BE2C (cell line): ENCODE measurements around the gene RAB23.
A peak's percentile ranks its signal among the peaks of the same experiment; 100 is the strongest.

Experiments used
- DNase-seq: peaks from one replicate; pipeline ENCODE4 v3.0.0-alpha.2; 2020
- H3K27me3 ChIP-seq: fragments of 250-450 bp; sonication (Bioruptor Pico); 2 replicates; pipeline ENCODE4 v1.5.1; 2020; ENCODE audit warnings: mild to moderate bottlenecking
- H3K36me3 ChIP-seq: fragments of 250-450 bp; sonication (Bioruptor Pico); 2 replicates; pipeline ENCODE4 v1.5.1; 2020; ENCODE audit warnings: mild to moderate bottlenecking
- H3K4me1 ChIP-seq: fragments of 250-450 bp; sonication (Bioruptor Pico); 2 replicates; pipeline ENCODE4 v1.5.1; 2020
- H3K4me3 ChIP-seq: 2 replicates; pipeline ENCODE4 v1.5.1; 2011; ENCODE audit warnings: low read depth, low read length
- H3K9me3 ChIP-seq: fragments of 250-450 bp; sonication (Bioruptor Pico); 2 replicates; pipeline ENCODE4 v1.5.1; 2020
- TF ChIP-seq, protein P1 (sequence below): IDR thresholded peaks from 2 replicates; pipeline ENCODE4 v1.5.1; 2012; ENCODE audit warnings: mild to moderate bottlenecking, low read depth, low read length

Gene RAB23

DNA sequence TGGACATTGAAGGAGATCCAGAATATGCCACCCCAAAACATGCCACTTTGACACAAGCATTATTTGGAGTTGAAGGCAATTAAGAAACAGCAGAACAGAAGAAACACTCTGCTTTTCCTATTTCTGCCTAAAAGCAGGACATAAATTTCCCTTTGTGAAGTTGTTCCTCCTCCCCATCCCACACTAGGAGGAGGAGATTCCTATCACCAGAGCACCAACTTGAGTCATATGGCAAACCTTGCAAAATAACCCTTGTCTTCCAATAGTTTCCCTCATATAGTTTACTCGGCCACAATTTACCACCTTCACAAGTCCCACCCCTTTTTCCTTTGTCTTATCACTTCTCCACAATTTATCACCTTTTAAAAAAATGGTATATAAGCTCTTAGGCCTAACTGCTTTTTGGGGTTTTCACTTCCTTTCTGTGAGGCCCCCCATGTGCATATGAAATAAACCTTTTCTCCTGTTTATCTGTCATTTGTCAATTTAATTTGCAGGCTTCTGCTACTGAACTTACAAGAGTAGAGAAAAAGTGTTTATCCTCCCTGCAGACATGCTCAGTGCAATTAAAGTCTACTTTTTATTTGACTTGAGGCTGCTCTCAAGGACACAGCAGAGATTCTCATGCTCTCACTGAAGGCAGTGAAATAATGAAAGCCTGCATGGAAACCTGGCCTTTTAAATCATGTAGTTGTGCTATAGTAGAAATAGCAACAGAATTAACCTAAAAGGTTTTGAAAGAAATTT, 2.8 kb upstream of the RAB23 start:
- H3K4me3 ChIP-seq, result no peak overlapping the region
- H3K9me3 ChIP-seq, result no peaks in the 10 kb centered on the region
- no peak for DNase-seq
- H3K36me3 ChIP-seq, result no peaks in the 10 kb centered on the region
- no peaks in the 10 kb centered on the region for H3K27me3 ChIP-seq
- H3K4me1 ChIP-seq, result peaks cover 2% of the 10 kb centered on the region; the same call in 1 of the 2 replicates
- TF ChIP-seq, protein P1, sequence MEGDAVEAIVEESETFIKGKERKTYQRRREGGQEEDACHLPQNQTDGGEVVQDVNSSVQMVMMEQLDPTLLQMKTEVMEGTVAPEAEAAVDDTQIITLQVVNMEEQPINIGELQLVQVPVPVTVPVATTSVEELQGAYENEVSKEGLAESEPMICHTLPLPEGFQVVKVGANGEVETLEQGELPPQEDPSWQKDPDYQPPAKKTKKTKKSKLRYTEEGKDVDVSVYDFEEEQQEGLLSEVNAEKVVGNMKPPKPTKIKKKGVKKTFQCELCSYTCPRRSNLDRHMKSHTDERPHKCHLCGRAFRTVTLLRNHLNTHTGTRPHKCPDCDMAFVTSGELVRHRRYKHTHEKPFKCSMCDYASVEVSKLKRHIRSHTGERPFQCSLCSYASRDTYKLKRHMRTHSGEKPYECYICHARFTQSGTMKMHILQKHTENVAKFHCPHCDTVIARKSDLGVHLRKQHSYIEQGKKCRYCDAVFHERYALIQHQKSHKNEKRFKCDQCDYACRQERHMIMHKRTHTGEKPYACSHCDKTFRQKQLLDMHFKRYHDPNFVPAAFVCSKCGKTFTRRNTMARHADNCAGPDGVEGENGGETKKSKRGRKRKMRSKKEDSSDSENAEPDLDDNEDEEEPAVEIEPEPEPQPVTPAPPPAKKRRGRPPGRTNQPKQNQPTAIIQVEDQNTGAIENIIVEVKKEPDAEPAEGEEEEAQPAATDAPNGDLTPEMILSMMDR, result no peak

DNA sequence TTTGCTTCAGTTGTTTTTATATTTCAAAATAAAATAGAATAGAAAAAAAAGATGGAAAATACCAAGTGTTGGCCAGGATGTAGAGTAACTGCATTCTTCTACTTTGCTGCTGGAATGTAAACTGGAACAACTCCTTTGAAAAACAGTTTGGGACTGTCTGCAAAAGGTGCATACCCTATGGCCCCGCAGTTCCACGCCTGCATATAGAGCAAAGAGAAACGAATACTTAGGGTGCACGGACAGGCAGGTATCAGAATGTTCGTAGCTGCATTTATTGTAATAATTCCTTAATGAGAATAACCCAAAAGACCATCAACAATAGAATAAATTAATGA, 603 bp upstream of the RAB23 start:
- peak overlapping the region; percentile 89 for H3K4me3 ChIP-seq
- TF ChIP-seq, protein P1, result no peak
- no peaks in the 10 kb centered on the region for H3K9me3 ChIP-seq
- peaks cover 3% of the 10 kb centered on the region; the same call in 1 of the 2 replicates for H3K4me1 ChIP-seq
- no peak for DNase-seq
- no peaks in the 10 kb centered on the region for H3K36me3 ChIP-seq
- no peaks in the 10 kb centered on the region for H3K27me3 ChIP-seq

DNA sequence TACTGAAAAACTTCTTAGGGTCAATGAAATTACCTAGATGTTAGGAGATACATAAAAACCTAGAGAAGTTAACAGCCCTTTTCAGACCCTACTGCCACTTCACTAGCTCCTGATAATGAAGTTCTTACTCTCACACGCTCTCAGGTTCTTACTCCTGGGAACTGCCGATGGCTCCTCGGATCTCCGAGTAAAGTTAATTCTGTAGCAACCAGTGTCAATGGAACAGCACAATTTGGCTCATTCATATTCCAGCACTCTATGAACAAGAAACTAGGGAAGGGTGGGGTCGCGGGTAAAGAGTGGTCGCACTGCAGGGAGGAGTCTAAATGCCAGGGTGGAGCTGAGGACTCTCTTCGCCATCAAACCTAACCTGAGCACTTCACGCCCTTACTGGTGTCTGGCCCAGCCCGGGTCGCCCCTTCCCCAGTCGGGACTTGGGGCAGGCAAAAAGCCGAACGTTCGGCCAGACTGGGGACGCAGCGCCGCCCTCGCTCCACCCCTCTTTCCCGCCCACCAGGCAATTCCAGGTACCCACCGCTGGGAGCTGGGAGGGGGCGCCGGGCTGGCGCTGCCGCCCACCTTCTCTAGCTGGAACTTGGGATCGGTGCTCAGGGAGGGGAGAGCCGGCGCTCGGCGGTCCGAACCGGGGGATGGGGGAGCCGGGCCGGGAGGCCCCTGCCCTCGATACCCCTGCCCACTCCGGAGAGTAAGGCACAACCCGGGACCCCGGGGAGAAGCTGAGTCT, 744 bp downstream of the RAB23 start:
- Histone ChIP-seq H3K9me3 (no peaks in the 10 kb centered on the region), H3K27me3 (no peaks in the 10 kb centered on the region), H3K4me3 (peak overlapping the region; percentile 89), H3K4me1 (peaks cover 3% of the 10 kb centered on the region; the same call in 1 of the 2 replicates), H3K36me3 (no peaks in the 10 kb centered on the region)
- peak; percentile 76 for DNase-seq
- TF ChIP-seq, protein P1, result peak; percentile 23; the same call in 1 of the 2 replicates

DNA sequence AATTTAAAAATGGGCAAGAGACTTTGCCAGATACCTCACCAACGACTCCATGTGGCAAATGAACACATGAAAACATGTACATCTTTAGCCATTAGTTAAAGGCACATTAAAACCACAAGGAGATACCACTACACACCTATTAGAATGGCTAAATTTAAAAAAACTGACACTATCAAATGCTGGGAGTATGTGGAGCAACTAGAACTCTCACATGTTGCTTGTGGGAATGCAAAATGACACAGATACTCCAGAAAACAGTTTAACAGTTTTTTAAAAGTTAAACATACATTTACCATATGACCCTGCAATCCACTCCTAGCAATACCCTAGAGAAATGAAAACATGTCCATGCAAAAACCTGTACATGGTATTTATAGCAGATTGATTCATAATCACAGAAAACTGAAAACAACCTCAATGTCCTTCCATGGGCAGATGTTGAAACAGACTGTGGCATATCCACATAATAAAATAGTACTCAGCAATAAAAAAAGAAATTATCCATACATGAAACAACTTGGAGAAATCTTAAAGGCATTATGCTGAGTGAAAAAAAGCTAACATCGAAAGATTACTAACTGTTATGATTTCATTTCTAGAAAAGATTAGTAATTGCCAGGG, 1.9 kb downstream of the RAB23 start:
- H3K9me3 ChIP-seq, result no peaks in the 10 kb centered on the region
- DNase-seq, result no peak
- no peak overlapping the region for H3K4me3 ChIP-seq
- TF ChIP-seq, protein P1, result no peak
- peaks cover 3% of the 10 kb centered on the region; the same call in 1 of the 2 replicates for H3K4me1 ChIP-seq
- no peaks in the 10 kb centered on the region for H3K27me3 ChIP-seq
- no peaks in the 10 kb centered on the region for H3K36me3 ChIP-seq

DNA sequence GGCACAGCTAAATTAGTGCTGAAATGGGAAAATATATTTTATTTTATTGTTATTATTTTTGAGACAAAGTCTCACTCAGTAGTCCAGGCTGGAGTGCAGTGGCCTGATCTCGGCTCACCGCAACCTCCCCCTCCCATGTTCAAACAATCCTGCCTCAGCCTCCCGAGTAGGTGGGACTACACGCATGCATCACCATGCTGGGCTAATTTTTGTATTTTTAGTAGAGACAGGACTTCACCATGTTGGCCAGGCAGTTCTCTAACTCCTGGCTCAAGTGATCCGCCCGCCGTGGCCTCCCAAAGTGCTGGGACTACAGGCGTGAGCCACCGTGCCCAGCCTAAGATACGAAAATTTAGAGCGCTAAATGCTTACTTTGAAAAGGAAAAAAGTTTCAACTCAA, 4.8 kb downstream of the RAB23 start:
- Histone ChIP-seq H3K4me1 (peaks cover 3% of the 10 kb centered on the region; the same call in 1 of the 2 replicates), H3K4me3 (no peak overlapping the region), H3K27me3 (no peaks in the 10 kb centered on the region), H3K9me3 (no peaks in the 10 kb centered on the region), H3K36me3 (no peaks in the 10 kb centered on the region)
- no peak for DNase-seq
- TF ChIP-seq, protein P1, result no peak
